Activated T-cell treated with anti-CD3 and anti-CD28 coated beads, Interleukin-2, amount 50 U/mL, for 72 hours (primary cell): ENCODE results near the gene SLC5A5. TPM values are rescaled to one million over a fixed set of nuclear protein-coding genes. Genes with fewer than 3 reads are reported as not detected.

Source experiments
- ATAC-seq, 2 donors: fragments of 150-1000 bp; cut with Tn5 transposase; replicated peaks in 1 of 2; 2 replicates each; pipeline ENCODE4 v1.10.0; 2021; ENCODE audit warnings: moderate library complexity in 2 of 2, mild to moderate bottlenecking in 1 of 2
- DNase-seq, 2 donors: peaks; one replicate each; pipeline ENCODE4 v3.0.0; 2021 to 2022; ENCODE audit warnings: mixed read lengths in 1 of 2
- H3K27ac Mint-ChIP-seq: one replicate; pipeline ENCODE4 v1.8.0; 2022; ENCODE audit warnings: mild to moderate bottlenecking, moderate library complexity, mixed read lengths
- H3K27me3 Mint-ChIP-seq: one replicate; pipeline ENCODE4 v1.8.0; 2022; ENCODE audit warnings: low read depth, mixed read lengths
- H3K36me3 Mint-ChIP-seq, 2 donors: one replicate each; pipeline ENCODE4 v1.8.0; 2022; ENCODE audit warnings: mixed read lengths in 2 of 2, mild to moderate bottlenecking in 1 of 2; ENCODE audit not compliant: insufficient read depth in 2 of 2
- H3K4me1 Mint-ChIP-seq: one replicate; pipeline ENCODE4 v1.8.0; 2022; ENCODE audit warnings: low read depth, mixed read lengths
- H3K4me3 Mint-ChIP-seq, 2 donors: one replicate each; pipeline ENCODE4 v1.8.0; 2022; ENCODE audit warnings: mild to moderate bottlenecking in 2 of 2, mixed read lengths in 2 of 2, moderate library complexity in 2 of 2
- H3K9me3 Mint-ChIP-seq, 2 donors: one replicate each; pipeline ENCODE4 v1.8.0; 2022; ENCODE audit warnings: mixed read lengths in 2 of 2
- total RNA-seq, 2 donors: library from RNA; stranded (reverse); gene quantifications; one replicate each; pipeline ENCODE4 v1.2.3, GENCODE V29; 2022

Gene SLC5A5
- total RNA-seq, 2 donors from 2014 or later: 2.0 to 3.3 TPM

DNA sequence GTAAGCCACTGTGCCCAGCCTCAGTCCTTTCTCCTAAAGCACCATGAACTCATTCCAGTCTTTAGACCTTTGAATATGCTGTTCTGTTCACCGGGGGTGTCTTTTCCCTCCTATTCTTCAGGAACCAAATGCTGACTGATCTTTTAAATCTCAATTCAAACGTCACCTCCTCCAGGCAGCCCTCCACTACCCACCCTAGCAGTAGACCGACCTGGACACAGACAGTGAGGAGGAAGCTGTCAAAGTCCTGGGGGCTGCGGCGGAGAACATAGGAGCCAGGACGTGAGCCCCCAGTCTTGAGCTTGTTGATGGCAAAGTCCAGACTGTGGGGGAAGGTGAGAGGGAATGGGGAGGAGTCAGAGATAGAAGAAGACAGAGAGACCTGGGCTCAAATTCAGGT is 31.7 kb upstream of the SLC5A5 start:
- Mint-ChIP-seq H3K4me1 (peaks cover 32% of the 10 kb centered on the region), H3K27me3 (no peaks in the 10 kb centered on the region), H3K27ac (no peak overlapping the region), H3K9me3 (no peaks in the 10 kb centered on the region), H3K4me3 (no peak overlapping the region), H3K36me3 (peaks cover 28 to 48% of the 10 kb centered on the region in 2 donors)
- ATAC-seq (no peak), DNase-seq (no peak)

DNA sequence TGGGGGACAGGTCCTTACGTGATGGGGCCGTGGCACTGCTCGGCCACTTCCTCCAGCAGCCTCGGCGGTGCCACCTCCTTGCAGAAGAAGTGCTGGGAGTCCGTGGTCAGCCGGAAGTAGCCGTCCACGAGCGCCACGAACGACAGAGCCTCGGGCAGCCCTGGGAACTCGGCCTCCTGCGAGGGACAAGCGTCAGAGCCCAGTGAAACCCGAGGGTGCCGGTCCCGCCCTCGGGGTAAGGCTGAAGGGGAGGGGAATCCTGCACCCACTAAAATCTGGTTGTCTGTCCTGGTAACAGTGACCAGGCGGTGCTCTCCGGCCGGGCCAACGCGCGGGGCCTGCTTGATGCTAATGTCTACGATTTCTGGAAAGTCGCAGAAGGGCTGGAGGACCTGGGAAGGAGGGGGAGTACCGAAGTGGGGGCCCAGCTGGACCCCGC is 30.4 kb upstream of the SLC5A5 start:
- ATAC-seq (no peak), DNase-seq (no peak)
- Mint-ChIP-seq H3K36me3 (peaks cover 19 to 37% of the 10 kb centered on the region in 2 donors), H3K27me3 (no peaks in the 10 kb centered on the region), H3K4me3 (no peak overlapping the region), H3K27ac (no peak overlapping the region), H3K9me3 (no peaks in the 10 kb centered on the region), H3K4me1 (peaks cover 36% of the 10 kb centered on the region)

DNA sequence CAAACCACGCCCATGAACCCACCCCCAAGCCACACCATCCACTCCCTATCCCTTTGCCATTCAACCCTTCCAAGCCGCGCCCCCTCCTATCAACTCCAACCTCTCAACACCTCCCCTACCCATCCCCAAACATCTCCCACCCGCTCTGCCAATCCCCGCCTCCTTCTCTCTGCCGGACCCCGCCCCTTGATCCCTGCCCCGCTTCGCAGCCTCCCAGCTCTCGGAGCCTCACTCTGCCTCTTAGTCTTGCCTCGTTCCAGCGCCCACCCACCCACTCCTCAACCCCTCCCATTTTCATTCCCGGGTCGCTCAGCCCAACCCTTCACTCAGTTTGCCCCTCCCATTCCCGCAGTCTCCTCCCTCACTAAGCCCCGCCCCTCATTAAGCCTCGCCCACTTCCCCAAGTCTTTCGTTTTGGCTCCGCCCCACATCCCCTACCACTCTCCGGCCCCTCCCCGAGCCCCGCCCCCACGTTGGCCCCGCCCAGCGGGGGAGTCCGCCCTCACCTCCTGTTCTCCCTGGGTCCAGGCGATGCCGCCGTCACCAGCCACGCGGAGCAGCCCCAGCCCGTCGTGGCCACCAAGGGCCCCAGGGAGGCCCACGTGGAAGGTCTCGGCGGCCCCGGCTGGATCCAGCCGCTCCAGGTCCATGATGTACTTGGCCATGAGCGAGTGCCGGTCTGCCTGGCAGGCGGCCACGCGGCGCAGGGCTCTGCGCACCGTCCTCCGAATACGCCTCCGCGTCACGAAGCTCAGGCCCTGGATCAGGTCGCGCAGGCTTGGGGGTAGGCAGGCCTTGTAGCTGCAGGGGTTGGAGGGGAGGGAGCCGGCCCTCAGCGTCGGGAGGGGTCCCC is 29.7 kb upstream of the SLC5A5 start:
- Mint-ChIP-seq H3K36me3 (peaks cover 14 to 33% of the 10 kb centered on the region in 2 donors), H3K9me3 (no peaks in the 10 kb centered on the region), H3K4me1 (peaks cover 35% of the 10 kb centered on the region), H3K27ac (no peak overlapping the region), H3K4me3 (no peak overlapping the region), H3K27me3 (no peaks in the 10 kb centered on the region)
- ATAC-seq (peak; percentile 67 to 74), DNase-seq (peak; percentile 61 to 74)

DNA sequence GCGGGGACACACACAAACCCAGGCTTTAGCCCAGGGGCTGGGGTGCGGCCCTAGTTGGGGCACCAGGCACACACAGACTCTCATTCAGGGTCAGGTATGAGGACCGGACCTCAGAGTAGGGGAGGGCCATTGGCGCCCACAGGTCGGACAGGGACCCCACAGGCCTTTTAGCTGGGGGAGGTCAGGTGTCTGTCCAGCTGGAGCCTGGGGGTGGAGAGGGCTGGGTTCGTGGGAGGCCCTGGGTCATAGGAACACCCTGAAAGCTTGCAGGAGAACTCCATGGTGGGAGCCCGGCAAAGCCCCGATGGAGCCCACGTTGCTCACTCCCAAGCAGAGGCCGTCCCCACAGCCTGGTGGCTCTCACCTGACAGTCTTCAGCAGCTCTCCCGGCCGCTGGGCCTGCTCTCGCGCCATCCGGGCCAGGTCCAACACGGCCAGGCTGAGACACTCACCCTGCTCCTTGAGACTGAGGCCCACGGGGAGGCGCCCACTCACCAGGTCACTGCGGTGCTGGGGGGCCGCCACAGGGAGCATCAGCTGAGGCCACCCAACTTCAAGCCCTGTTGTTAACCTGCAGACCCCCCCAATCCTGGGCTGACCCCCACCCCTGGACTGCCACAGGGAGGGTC is 29.0 kb upstream of the SLC5A5 start:
- Mint-ChIP-seq H3K36me3 (peaks cover 15 to 34% of the 10 kb centered on the region in 2 donors), H3K27me3 (no peaks in the 10 kb centered on the region), H3K9me3 (no peaks in the 10 kb centered on the region), H3K4me3 (no peak overlapping the region), H3K27ac (no peak overlapping the region), H3K4me1 (peaks cover 35% of the 10 kb centered on the region)
- no peak for DNase-seq
- ATAC-seq: no peak

DNA sequence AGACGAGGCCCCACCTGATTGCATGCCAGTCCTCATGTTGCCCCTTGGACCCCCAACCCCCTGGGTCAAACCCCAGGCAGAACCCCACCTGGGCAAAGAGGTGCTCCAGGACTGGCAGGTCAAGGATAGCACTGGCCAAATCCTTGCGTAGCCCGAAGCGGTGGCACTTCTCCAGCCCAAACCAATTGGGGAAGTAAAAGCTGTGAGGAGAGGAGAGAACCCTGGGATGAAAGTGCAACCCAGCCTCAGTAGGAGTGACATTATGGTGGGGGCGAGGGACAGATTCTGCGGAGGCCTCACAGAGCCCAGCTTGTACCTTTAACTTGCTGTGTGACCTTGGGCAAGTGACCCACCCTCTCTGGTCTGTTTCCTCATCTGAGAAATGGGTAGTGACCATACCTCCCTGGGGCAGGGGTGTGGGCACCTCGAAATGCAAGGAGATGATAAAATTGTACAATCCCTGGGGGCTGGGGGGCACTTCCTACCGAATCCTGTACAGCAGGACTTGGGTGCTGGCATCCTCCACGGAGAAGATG is 28.4 kb upstream of the SLC5A5 start:
- ATAC-seq (no peak), DNase-seq (no peak)
- Mint-ChIP-seq H3K9me3 (no peaks in the 10 kb centered on the region), H3K27ac (no peak overlapping the region), H3K4me1 (peaks cover 40% of the 10 kb centered on the region), H3K27me3 (no peaks in the 10 kb centered on the region), H3K36me3 (peaks cover 14 to 28% of the 10 kb centered on the region in 2 donors), H3K4me3 (peak overlapping the region in 1 of 2 donors; percentile 18)

DNA sequence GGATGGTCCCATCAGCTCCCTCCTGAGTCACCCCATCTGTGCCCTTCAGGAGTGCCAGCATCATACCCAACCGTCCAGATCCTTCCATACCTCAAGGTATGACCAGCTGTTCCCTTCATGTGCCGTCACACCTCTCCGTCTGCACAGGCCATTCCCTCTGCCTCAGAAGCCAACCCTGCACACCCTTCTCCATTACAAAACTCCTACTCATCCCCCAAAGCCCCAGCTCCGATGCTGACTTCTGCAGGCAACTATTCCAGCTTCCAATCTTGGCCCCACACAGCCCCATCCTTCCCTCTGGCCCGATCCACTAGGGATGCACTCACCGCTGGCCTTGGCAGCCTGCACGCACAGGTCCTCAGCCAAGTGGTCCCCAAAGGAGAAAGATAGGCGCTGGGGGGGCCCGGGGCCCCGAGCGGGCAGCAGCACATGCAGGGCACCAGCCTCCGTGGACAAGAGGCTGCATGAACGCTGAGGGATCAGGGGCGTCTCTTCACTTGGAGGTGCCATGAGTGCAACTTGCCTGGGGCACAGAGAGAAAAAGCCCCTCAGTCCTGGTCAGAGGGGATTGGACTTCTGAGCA is 27.7 kb upstream of the SLC5A5 start:
- Mint-ChIP-seq H3K4me3 (peak overlapping the region; percentile 85 to 89), H3K27me3 (no peaks in the 10 kb centered on the region), H3K27ac (peak overlapping the region; percentile 64), H3K4me1 (peaks cover 47% of the 10 kb centered on the region), H3K9me3 (no peaks in the 10 kb centered on the region), H3K36me3 (peaks cover 14 to 21% of the 10 kb centered on the region in 2 donors)
- no peak for DNase-seq
- ATAC-seq: no peak

DNA sequence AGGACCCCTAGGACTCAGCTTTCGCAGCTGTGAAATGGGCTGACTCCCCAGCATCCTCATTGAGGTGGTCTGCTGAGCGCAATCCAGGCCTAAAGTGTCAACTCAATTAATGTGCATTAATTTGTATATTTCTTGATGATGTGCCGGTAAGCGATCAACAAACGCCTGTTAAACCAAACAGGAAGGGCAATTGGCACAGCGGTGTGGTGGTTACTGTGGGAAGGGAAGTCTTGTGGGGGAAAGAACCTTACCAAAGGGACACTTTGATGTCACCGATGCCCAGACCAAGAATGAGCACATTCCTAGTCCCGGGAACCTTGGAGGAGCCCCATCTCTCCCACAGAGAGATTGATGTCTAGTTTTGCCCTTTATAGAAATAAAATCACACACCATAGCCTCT is 25.6 kb upstream of the SLC5A5 start:
- H3K4me3 Mint-ChIP-seq: peak overlapping the region; percentile 85 to 89
- no peaks in the 10 kb centered on the region for H3K27me3 Mint-ChIP-seq
- H3K9me3 Mint-ChIP-seq: no peaks in the 10 kb centered on the region
- H3K36me3 Mint-ChIP-seq: peaks cover 13 to 20% of the 10 kb centered on the region in 2 donors
- H3K27ac Mint-ChIP-seq: peak overlapping the region; percentile 92
- peak; percentile 48 to 57 for DNase-seq
- no peak for ATAC-seq
- peaks cover 67% of the 10 kb centered on the region for H3K4me1 Mint-ChIP-seq

DNA sequence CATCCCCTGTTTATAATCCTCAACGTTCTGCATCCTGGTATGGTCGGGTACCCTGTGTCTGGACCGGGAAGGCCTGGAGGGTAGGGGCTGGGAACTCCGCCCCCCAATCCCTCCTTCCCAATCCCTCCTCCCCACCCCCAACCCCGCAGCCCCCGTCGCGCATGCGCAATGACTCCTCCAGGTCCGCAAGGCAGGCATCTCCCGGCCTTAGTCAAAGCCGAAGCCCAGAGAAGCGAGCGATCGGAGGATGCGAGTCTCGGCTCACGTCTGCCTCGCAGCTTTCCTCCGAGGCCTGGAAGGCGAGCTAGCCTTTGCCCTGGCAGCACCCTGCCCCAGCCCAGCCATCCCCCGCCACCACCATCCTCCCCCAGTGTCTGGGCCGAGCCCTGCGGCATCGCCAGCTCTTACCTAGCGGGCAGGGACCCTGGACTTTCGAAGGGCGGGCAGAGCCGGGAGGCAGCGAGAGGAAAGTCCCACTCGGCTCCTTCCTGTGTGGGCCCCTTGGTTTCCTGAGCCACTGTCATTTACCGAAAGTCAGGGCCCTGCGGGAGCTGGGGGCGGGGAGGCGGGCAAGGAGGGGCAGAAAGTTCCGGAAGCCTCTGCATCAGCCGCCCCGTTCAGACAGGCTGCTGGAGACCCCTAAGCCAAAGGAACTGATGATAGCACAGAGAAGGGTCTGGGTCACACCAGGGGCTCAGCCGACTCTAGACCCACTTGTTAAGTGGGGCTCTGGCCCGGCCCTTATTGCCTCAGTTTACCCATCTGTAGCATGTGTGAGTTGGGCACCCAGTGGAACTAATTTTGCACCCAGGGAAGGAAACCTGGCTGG is 24.0 kb upstream of the SLC5A5 start, which contains the start of gene JAK3:
Gene JAK3 (minus strand): TSS at position 445 of the 829 bp plus-strand sequence. CDS start 3,565 bp downstream, outside the sequence.
- Mint-ChIP-seq H3K36me3 (peaks cover 14 to 23% of the 10 kb centered on the region in 2 donors), H3K27me3 (no peaks in the 10 kb centered on the region), H3K27ac (peak within 1 kb of the TSS; percentile 92), H3K9me3 (no peaks in the 10 kb centered on the region), H3K4me1 (peaks cover 75% of the 10 kb centered on the region), H3K4me3 (peak within 1 kb of the TSS; percentile 85 to 89)
- ATAC-seq (peak; percentile 88 to 91), DNase-seq (peak; percentile 92 to 94)

DNA sequence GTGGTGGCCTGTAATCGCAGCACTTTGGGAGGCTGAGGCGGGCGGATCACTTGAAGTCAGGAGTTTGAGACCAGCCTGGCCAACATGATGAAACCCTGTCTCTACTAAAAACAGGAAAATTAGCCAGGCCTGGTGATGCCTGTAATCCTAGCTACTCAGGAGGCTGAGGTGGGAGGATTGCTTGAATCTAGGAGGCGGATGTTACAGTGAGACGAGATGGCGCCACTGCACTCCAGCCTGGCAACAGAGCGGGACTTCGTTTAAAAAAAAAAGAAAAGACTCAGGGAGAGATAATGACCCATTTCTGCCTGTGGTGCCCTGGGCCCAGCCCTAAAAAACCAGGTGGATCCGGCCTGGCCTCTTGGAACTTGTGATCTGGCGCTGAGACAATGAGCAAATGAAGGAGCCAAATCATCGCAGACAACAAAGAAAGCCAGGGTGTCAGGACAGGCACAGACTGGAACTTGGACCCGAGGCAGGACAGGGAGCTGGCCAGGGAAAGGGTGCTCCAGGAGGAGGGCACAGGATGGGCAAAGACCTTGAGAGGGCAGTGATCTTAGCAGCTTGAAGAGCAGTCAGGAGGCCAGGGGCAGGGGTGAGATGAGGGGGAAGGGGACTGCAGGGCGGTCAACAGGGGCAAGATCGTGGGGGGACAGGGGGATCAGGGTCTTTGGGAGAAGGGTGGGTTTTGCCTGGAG is 23.0 kb upstream of the SLC5A5 start:
- H3K27me3 Mint-ChIP-seq: no peaks in the 10 kb centered on the region
- H3K36me3 Mint-ChIP-seq: peaks cover 10 to 17% of the 10 kb centered on the region in 2 donors
- no peaks in the 10 kb centered on the region for H3K9me3 Mint-ChIP-seq
- peak overlapping the region; percentile 85 to 89 for H3K4me3 Mint-ChIP-seq
- no peak for ATAC-seq
- DNase-seq: no peak
- peak overlapping the region; percentile 92 for H3K27ac Mint-ChIP-seq
- peaks cover 69% of the 10 kb centered on the region for H3K4me1 Mint-ChIP-seq

DNA sequence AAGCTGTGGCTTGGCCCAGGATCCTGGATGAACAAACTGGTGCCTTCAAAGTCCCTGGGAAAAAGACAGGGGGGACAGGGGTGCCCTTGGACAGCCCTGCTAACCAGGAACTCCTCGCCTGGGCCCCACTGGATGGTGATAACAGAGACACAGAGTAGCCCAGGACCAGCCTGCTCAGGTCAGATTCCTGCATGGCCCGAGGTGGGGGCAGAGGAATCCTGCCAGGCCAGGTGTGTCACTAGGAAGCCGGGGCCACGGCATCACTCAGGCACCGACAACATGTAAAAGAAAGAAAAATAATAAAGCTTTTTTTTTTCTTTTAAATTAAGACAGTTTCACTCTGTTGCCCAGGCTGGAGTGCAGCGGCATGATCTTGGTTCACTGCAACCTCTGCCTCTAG is 17.7 kb upstream of the SLC5A5 start:
- DNase-seq: no peak
- ATAC-seq: no peak
- Mint-ChIP-seq H3K27me3 (no peaks in the 10 kb centered on the region), H3K27ac (no peak overlapping the region), H3K9me3 (no peaks in the 10 kb centered on the region), H3K4me3 (no peak overlapping the region), H3K36me3 (peaks cover 5 to 10% of the 10 kb centered on the region in 2 donors), H3K4me1 (peaks cover 38% of the 10 kb centered on the region)

DNA sequence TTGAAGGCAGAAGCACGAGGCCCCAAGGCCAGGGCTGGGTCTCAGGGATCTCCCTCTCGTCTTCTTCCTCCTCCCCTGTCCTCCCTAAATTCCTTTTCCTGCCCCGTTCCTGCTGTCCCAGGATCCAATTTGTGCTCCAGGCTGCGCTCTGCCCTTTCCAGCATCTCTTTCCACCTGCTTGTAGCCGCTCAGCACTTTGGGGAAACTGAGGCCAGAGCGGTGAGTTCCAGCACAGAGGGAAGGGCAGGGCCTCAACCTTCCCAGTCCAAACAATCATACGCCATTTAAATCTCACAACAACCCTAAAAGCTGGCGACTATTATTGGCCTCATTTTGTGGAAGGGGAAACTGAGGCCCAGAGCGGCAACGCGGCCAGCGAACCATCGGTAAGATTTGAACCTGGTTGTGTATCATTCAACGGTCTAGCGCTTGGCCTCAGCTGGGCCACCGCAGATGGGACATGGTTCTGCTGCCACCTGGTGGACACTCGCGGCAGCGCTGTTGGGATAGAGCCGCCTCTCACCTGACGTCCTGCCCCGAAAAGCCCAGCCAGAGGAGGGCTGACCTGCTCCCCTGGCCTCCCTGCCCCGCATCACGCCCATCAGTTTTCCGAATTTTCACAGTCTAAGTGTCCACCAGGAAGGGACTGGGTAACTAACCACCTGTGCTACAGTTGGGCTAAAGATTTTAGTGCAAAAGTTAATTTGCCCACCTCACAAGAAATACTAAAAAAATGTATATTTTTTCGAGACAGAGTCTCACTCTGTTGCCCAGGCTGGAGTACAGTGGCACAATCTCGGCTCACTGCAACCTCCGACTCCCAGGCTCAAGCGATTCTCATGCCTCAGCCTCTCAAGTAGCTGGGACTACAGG is 16.2 kb upstream of the SLC5A5 start:
- Mint-ChIP-seq H3K4me3 (peak overlapping the region; percentile 32 to 36), H3K36me3 (peaks cover 8 to 12% of the 10 kb centered on the region in 2 donors), H3K27me3 (no peaks in the 10 kb centered on the region), H3K9me3 (no peaks in the 10 kb centered on the region), H3K27ac (peak overlapping the region; percentile 60), H3K4me1 (peaks cover 28% of the 10 kb centered on the region)
- ATAC-seq (peak; percentile 30 to 47), DNase-seq (peak; percentile 92 to 96)
